Activated naive CD4-positive, alpha-beta T cell treated with anti-CD3 and anti-CD28 coated beads, Interleukin-2, amount 50 U/mL, for 24 hours (primary cell): Measurements from ENCODE around the gene REEP2.
"Not testable (repeated sequence)": the region's sequence is repeated elsewhere in the genome, so short reads cannot be mapped to it uniquely, and the experiment has no call there.

ENCODE experiments used
- H3K27ac Mint-ChIP-seq: one replicate; pipeline ENCODE4 v1.8.0; 2021; ENCODE audit warnings: mild to moderate bottlenecking, mixed read lengths
- H3K27me3 Mint-ChIP-seq: one replicate; pipeline ENCODE4 v1.8.0; 2021; ENCODE audit warnings: mixed read lengths
- H3K36me3 Mint-ChIP-seq: one replicate; pipeline ENCODE4 v1.8.0; 2021; ENCODE audit warnings: mixed read lengths
- H3K4me1 Mint-ChIP-seq: one replicate; pipeline ENCODE4 v1.8.0; 2021; ENCODE audit warnings: mixed read lengths
- H3K4me3 Mint-ChIP-seq: one replicate; pipeline ENCODE4 v1.8.0; 2021; ENCODE audit warnings: mild to moderate bottlenecking, mixed read lengths
- H3K9me3 Mint-ChIP-seq: one replicate; pipeline ENCODE4 v1.8.0; 2021; ENCODE audit warnings: mixed read lengths

The REEP2 gene

GRCh38 chr5:138469540-138470321 is 30.9 kb downstream of the REEP2 start:
- no peak overlapping the region for H3K4me3 Mint-ChIP-seq
- H3K9me3 Mint-ChIP-seq: no peaks in the 10 kb centered on the region
- H3K27ac Mint-ChIP-seq: no peak overlapping the region
- H3K36me3 Mint-ChIP-seq: peaks cover 14% of the 10 kb centered on the region
- H3K27me3 Mint-ChIP-seq: no peaks in the 10 kb centered on the region
- H3K4me1 Mint-ChIP-seq: peaks cover 25% of the 10 kb centered on the region

GRCh38 chr5:138470322-138471051 is 31.6 kb downstream of the REEP2 start:
- H3K36me3 Mint-ChIP-seq: peaks cover 14% of the 10 kb centered on the region
- peaks cover 25% of the 10 kb centered on the region for H3K4me1 Mint-ChIP-seq
- H3K4me3 Mint-ChIP-seq: no peak overlapping the region
- no peaks in the 10 kb centered on the region for H3K9me3 Mint-ChIP-seq
- H3K27ac Mint-ChIP-seq: no peak overlapping the region
- H3K27me3 Mint-ChIP-seq: no peaks in the 10 kb centered on the region

- Mint-ChIP-seq H3K4me3 (no peak overlapping the region), H3K27me3 (no peaks in the 10 kb centered on the region), H3K36me3 (peaks cover 14% of the 10 kb centered on the region), H3K9me3 (no peaks in the 10 kb centered on the region), H3K27ac (no peak overlapping the region), H3K4me1 (peaks cover 25% of the 10 kb centered on the region)
Observed at GRCh38 chr5:138471052-138471361, 32.1 kb downstream of the REEP2 start.

- Mint-ChIP-seq H3K36me3 (peaks cover 8% of the 10 kb centered on the region), H3K4me3 (no peak overlapping the region), H3K27me3 (no peaks in the 10 kb centered on the region), H3K9me3 (no peaks in the 10 kb centered on the region), H3K4me1 (peaks cover 16% of the 10 kb centered on the region), H3K27ac (no peak overlapping the region)
Observed at GRCh38 chr5:138472353-138472752, 33.5 kb downstream of the REEP2 start.

GRCh38 chr5:138473151-138473550 is 34.3 kb downstream of the REEP2 start:
- H3K27me3 Mint-ChIP-seq, H3K27ac Mint-ChIP-seq, H3K4me1 Mint-ChIP-seq, H3K36me3 Mint-ChIP-seq, H3K4me3 Mint-ChIP-seq, H3K9me3 Mint-ChIP-seq: not testable (repeated sequence)

GRCh38 chr5:138476918-138477317 is 38.1 kb downstream of the REEP2 start:
- Mint-ChIP-seq H3K27ac (no peak overlapping the region), H3K36me3 (no peaks in the 10 kb centered on the region), H3K4me3 (no peak overlapping the region), H3K9me3 (no peaks in the 10 kb centered on the region), H3K4me1 (no peaks in the 10 kb centered on the region), H3K27me3 (no peaks in the 10 kb centered on the region)

- no peaks in the 10 kb centered on the region for H3K4me1 Mint-ChIP-seq
- no peak overlapping the region for H3K27ac Mint-ChIP-seq
- H3K9me3 Mint-ChIP-seq: no peaks in the 10 kb centered on the region
- no peak overlapping the region for H3K4me3 Mint-ChIP-seq
- H3K27me3 Mint-ChIP-seq: no peaks in the 10 kb centered on the region
- H3K36me3 Mint-ChIP-seq: no peaks in the 10 kb centered on the region
Observed at GRCh38 chr5:138482638-138483037, 43.8 kb downstream of the REEP2 start.

GRCh38 chr5:138488481-138488945 is 49.7 kb downstream of the REEP2 start:
- no peaks in the 10 kb centered on the region for H3K36me3 Mint-ChIP-seq
- H3K4me1 Mint-ChIP-seq: peaks cover 15% of the 10 kb centered on the region
- H3K27me3 Mint-ChIP-seq: peaks cover 3% of the 10 kb centered on the region
- no peaks in the 10 kb centered on the region for H3K9me3 Mint-ChIP-seq
- no peak overlapping the region for H3K4me3 Mint-ChIP-seq
- no peak overlapping the region for H3K27ac Mint-ChIP-seq

- Mint-ChIP-seq H3K27me3 (peaks cover 3% of the 10 kb centered on the region), H3K27ac (no peak overlapping the region), H3K4me1 (peaks cover 15% of the 10 kb centered on the region), H3K4me3 (no peak overlapping the region), H3K9me3 (no peaks in the 10 kb centered on the region), H3K36me3 (no peaks in the 10 kb centered on the region)
Observed at GRCh38 chr5:138489683-138490061, 50.8 kb downstream of the REEP2 start.

- H3K4me1 Mint-ChIP-seq: peaks cover 15% of the 10 kb centered on the region
- H3K9me3 Mint-ChIP-seq: no peaks in the 10 kb centered on the region
- H3K27me3 Mint-ChIP-seq: peaks cover 3% of the 10 kb centered on the region
- no peak overlapping the region for H3K27ac Mint-ChIP-seq
- H3K4me3 Mint-ChIP-seq: peak overlapping the region; percentile 59
- H3K36me3 Mint-ChIP-seq: no peaks in the 10 kb centered on the region
Observed at GRCh38 chr5:138490648-138491283, 51.9 kb downstream of the REEP2 start.

GRCh38 chr5:138491284-138491648 is 52.4 kb downstream of the REEP2 start:
- H3K4me3 Mint-ChIP-seq: peak overlapping the region; percentile 59

GRCh38 chr5:138491669-138492559 is 53.1 kb downstream of the REEP2 start:
- Mint-ChIP-seq H3K27ac (no peak overlapping the region), H3K4me3 (peak overlapping the region; percentile 96), H3K27me3 (peaks cover 3% of the 10 kb centered on the region), H3K4me1 (peaks cover 15% of the 10 kb centered on the region), H3K36me3 (no peaks in the 10 kb centered on the region), H3K9me3 (no peaks in the 10 kb centered on the region)

More at GRCh38 chr5:138491284-138491648, 52.4 kb downstream of the REEP2 start:
- Mint-ChIP-seq H3K36me3 (no peaks in the 10 kb centered on the region), H3K4me1 (peaks cover 15% of the 10 kb centered on the region), H3K9me3 (no peaks in the 10 kb centered on the region), H3K27ac (no peak overlapping the region), H3K27me3 (peaks cover 3% of the 10 kb centered on the region)

- H3K4me3 Mint-ChIP-seq: peak overlapping the region; percentile 96
- peaks cover 3% of the 10 kb centered on the region for H3K27me3 Mint-ChIP-seq
- no peaks in the 10 kb centered on the region for H3K9me3 Mint-ChIP-seq
- H3K4me1 Mint-ChIP-seq: peaks cover 15% of the 10 kb centered on the region
- peak overlapping the region; percentile 13 for H3K27ac Mint-ChIP-seq
- no peaks in the 10 kb centered on the region for H3K36me3 Mint-ChIP-seq
Observed at GRCh38 chr5:138492560-138493045, 53.7 kb downstream of the REEP2 start.

GRCh38 chr5:138495351-138495750 is 56.5 kb downstream of the REEP2 start:
- no peak overlapping the region for H3K4me3 Mint-ChIP-seq
- H3K27ac Mint-ChIP-seq: no peak overlapping the region
- no peaks in the 10 kb centered on the region for H3K36me3 Mint-ChIP-seq
- H3K9me3 Mint-ChIP-seq: no peaks in the 10 kb centered on the region
- peaks cover 1% of the 10 kb centered on the region for H3K27me3 Mint-ChIP-seq
- peaks cover 11% of the 10 kb centered on the region for H3K4me1 Mint-ChIP-seq
